Adipocyte (in vitro differentiated cells): ENCODE measurements around the gene MTFR1L.

Experiments
- DNase-seq: peaks from one replicate; pipeline ENCODE4 v3.0.0-alpha.2; 2015; ENCODE audit warnings: low read depth
- H3K27me3 ChIP-seq: replicated peaks from 2 replicates; pipeline ENCODE4 v1.7.0; 2013; ENCODE audit warnings: mild to moderate bottlenecking, low read length, moderate library complexity; ENCODE audit not compliant: control insufficient read depth, insufficient read depth
- H3K36me3 ChIP-seq: 2 replicates; pipeline ENCODE4 v1.7.0; 2013; ENCODE audit warnings: low read length, mild to moderate bottlenecking, moderate library complexity; ENCODE audit not compliant: control insufficient read depth, insufficient read depth, severe bottlenecking
- H3K4me1 ChIP-seq: 2 replicates; pipeline ENCODE4 v1.7.0; 2013; ENCODE audit warnings: mild to moderate bottlenecking, low read length, moderate library complexity; ENCODE audit not compliant: control insufficient read depth, insufficient read depth
- H3K4me3 ChIP-seq: 2 replicates; pipeline ENCODE4 v1.7.0; 2013; ENCODE audit warnings: mild to moderate bottlenecking, low read length, moderate library complexity
- H3K9ac ChIP-seq: 2 replicates; pipeline ENCODE4 v1.7.0; 2013; ENCODE audit warnings: mild to moderate bottlenecking, low read length, moderate library complexity
- H3K9me3 ChIP-seq: 2 replicates; pipeline ENCODE4 v1.7.0; 2013; ENCODE audit warnings: mild to moderate bottlenecking, low read length, moderate library complexity; ENCODE audit not compliant: control insufficient read depth

MTFR1L gene

DNA sequence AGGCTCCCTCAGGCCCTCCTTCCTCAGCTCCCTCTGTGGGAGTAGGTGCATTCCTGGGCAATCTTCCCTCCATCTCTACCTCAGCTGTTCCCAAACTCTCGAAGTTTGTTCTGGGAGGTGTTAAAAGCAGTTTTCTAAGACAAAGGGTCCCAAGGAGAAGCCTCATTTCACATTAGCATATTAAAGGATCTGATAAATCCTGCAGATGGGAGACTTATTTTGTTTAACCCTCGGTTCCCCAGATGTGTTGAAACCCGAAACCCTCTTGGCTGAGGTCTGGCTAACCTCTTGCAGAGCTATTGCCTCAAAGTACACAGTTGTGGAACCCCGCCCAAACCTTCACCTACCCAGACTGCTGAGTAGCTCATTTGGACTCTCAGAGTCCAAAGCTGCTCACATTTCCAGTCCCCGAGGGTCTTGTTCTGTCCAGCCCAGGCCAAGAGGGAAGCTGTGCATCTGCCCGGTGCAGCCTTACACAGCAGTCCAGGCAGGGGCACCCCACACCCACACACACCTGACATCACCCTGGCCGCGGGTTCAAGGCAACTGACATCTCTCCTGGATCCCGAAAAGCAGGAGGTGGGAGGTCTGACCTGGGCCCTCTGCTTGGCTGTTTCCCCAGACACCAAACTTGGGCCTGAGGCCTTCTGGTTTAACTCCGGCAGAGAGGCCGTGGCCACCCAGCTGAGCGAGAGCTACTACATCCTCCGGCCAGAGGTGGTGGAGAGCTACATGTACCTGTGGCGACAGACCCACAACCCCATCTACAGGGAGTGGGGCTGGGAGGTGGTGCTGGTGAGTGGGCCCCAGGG is 39.2 kb upstream of the MTFR1L start:
- H3K9me3 ChIP-seq, result no peaks in the 10 kb centered on the region
- peak; percentile 44 for DNase-seq

DNA sequence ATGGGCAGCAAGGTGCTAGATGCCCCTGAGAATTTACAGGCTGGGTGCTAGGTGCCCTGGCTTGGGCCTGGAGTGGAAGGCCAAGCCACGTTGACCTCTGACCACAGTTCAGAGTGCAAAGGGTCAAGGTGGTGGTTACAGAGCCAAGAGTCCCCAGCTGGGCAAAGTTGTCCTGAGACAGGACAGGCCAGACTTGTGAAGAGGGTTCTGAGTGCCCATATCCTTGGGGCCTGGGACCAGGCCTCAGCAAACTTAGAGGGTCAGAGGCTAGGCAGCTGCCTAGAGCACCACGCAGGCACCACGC is 38.7 kb upstream of the MTFR1L start:
- H3K4me1 ChIP-seq, result no peaks in the 10 kb centered on the region
- H3K9ac ChIP-seq, result no peak overlapping the region
- no peak for DNase-seq
- H3K27me3 ChIP-seq, result no peaks in the 10 kb centered on the region
- no peak overlapping the region for H3K4me3 ChIP-seq
- peaks cover 30% of the 10 kb centered on the region for H3K36me3 ChIP-seq
- no peaks in the 10 kb centered on the region for H3K9me3 ChIP-seq

More for the DNA sequence above, 39.2 kb upstream of the MTFR1L start:
- H3K4me1 ChIP-seq, result no peaks in the 10 kb centered on the region
- H3K4me3 ChIP-seq, result no peak overlapping the region
- no peak overlapping the region for H3K9ac ChIP-seq
- no peaks in the 10 kb centered on the region for H3K27me3 ChIP-seq
- peaks cover 30% of the 10 kb centered on the region for H3K36me3 ChIP-seq

DNA sequence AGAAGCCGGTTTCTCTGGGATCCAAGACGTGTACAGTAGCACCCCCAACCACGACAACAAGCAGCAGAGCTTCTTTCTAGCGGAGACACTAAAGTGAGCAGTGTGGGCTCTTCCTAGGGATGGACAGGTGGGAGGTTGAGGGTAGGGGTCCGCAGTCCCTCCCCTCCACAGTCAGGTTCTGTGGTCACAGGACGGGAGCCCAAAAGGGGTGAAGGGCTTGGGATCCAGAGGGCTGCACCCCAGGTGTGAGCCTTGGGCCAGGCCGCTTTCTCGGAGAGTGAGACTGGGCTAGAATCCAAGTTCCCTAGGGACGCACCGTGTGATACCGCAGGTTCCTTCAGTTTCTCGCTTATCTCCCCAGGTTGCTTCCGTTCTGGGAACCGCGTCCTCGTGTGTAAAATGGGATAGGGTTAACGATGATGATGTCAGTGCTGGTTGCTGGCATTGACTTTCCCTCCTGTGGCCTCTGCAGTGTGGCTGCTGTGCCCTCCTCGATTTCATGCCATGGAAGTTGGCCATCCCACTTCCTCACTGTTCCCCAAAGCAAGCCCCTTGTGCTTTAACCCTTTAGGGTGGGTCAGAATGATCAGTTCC is 37.0 kb upstream of the MTFR1L start:
- H3K4me1 ChIP-seq, result peaks cover 14% of the 10 kb centered on the region
- no peaks in the 10 kb centered on the region for H3K9me3 ChIP-seq
- no peak overlapping the region for H3K4me3 ChIP-seq
- peaks cover 26% of the 10 kb centered on the region for H3K36me3 ChIP-seq
- H3K27me3 ChIP-seq, result no peaks in the 10 kb centered on the region
- H3K9ac ChIP-seq, result no peak overlapping the region
- no peak for DNase-seq

DNA sequence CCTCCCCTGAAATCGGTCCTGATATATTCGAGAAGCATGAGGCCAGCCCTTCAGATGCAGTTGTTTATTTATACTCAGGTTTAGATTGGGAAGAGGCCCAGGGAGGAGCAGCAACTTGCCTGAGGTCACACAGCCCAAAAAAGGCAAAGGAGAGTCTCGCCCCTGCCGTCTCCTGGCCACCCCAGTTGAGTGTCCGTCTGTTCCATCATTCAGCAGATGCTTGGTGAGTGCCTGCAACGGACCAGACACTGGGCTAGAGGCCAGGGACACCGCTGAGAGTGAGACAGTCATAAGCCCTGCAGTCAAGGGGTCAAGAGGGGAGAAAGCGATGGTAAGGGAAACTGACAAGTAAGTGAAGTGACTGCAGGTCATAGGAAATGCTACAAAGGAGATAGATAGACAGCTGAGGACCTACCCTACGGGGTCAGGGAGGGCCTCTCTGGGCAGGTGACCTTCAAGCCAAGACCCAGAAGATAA is 35.1 kb upstream of the MTFR1L start:
- Histone ChIP-seq H3K9me3 (no peaks in the 10 kb centered on the region), H3K27me3 (no peaks in the 10 kb centered on the region), H3K36me3 (peaks cover 19% of the 10 kb centered on the region), H3K4me3 (no peak overlapping the region), H3K9ac (no peak overlapping the region), H3K4me1 (peaks cover 15% of the 10 kb centered on the region)
- no peak for DNase-seq

DNA sequence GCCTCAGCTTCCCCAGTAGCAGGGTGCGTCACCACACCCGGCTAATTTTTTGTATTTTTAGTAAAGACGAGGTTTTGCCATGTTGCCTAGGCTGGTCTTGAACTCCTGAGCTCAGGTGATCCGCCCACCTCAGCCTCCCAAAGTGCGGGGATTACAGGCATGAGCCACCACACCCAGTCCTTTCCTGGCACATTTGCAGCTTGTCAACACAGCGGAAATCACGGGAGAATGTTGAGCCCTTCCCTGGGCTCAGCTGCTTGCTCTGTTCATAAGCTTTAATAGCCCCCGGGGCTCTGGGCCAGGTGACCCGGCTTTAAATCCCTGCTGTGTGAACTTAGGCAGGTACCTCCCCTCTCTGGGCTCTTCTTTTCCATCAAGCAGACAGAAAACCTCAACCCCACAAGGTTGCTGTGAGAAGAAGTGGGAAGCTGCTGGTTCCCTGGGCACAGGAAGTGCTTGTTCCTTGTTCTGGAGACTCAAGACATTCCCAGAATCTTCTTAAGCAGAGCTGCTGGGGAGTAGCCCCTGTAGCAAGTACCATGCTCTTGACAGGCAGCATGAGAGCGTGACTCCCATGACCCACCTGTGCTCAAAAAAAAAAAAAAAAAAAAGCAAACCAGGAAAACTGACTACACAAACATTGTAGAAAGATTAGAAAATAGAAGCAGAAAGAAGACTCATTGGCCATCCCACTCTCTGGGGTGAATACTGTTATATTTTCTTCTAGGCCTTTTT is 34.3 kb upstream of the MTFR1L start:
- peaks cover 15% of the 10 kb centered on the region for H3K4me1 ChIP-seq
- H3K9ac ChIP-seq, result no peak overlapping the region
- H3K36me3 ChIP-seq, result peaks cover 19% of the 10 kb centered on the region
- no peak overlapping the region for H3K4me3 ChIP-seq
- H3K27me3 ChIP-seq, result no peaks in the 10 kb centered on the region
- DNase-seq, result no peak
- no peaks in the 10 kb centered on the region for H3K9me3 ChIP-seq

DNA sequence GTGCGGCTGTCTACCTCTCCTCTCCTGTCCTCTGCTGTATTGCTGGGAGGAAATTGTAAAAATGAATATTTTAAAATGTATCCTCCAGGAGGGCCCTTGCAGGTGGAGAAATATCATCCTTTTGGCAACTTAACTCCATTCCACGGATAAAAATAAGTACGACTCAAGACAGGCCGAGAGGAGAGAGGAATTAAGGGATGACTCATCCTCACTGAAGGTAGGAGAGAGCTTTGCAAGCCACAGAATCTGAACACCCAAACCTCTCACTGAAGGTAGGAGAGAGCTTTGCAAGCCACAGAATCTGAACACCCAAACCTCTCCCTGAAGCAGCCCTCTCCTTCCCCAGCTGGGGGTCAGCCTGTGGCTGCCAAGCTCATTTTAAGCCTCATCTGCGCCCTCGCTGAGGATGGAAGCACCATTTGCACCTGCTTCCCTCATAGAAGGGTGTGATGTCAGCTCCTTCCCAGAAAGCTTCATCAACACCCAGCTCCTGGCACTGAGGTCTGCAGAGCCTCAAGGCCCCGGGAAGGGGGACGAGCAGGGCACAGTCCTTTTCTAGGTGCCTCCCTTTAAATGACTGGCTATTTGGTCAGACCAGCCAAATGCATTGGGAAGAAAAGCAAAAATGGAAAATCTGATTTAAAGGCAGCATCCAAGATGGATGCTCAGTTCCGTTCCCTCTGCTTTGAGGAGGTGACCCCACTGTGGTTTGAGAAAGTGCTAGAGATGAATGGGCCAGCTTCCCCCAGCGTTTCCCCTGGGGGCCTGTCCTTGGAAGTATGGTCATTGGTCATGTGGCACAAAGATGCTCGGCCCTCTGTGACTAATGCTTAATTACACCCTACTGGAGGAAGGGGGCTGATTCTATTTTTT is 32.6 kb upstream of the MTFR1L start:
- Histone ChIP-seq H3K4me3 (no peak overlapping the region), H3K9me3 (no peaks in the 10 kb centered on the region), H3K9ac (no peak overlapping the region), H3K27me3 (no peaks in the 10 kb centered on the region), H3K4me1 (peaks cover 15% of the 10 kb centered on the region), H3K36me3 (peaks cover 19% of the 10 kb centered on the region)
- no peak for DNase-seq

DNA sequence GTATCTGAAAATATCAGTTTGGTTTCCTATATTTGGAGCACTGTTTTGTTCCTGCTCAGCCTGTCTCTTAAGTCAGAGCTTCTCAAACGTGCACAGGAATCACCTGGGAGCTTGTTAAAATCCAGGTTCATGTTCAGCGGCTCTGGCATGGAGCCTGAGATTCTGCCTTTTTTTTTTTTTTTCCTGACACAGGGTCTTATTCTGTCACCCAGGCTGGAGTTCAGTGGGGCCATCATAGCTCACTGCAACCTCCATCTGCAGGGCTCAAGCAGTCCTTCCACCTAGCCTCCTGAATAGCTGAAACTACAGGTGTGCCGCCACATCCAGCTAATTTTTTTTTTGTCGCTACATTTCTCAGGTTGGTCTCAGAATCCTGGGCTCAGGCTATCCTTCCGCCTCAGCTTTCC is 32.0 kb upstream of the MTFR1L start:
- peaks cover 15% of the 10 kb centered on the region for H3K4me1 ChIP-seq
- H3K36me3 ChIP-seq, result peaks cover 17% of the 10 kb centered on the region
- H3K9ac ChIP-seq, result no peak overlapping the region
- DNase-seq, result no peak
- H3K27me3 ChIP-seq, result no peaks in the 10 kb centered on the region
- no peak overlapping the region for H3K4me3 ChIP-seq
- no peaks in the 10 kb centered on the region for H3K9me3 ChIP-seq

DNA sequence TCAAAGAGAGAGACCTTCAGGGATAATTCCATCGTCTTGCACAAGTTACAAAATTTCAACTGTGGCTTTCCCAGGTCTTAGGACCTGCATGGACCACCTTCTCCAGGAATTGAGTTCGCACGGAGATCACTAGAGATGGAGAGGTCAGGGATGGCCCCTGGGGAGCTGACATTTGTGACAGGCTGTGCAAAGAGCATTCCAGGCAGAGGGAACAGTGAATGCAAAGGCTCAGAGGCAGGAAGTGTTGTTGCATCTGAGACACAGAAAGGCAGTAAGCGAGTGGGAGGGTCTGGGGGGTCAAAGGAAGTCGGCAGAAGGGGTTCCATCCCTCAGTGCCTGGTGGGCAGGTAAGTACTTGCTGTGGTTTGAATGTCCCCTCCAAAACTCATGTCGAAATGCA is 29.3 kb upstream of the MTFR1L start:
- Histone ChIP-seq H3K4me3 (no peak overlapping the region), H3K9ac (no peak overlapping the region), H3K4me1 (peaks cover 29% of the 10 kb centered on the region), H3K9me3 (no peaks in the 10 kb centered on the region), H3K27me3 (no peaks in the 10 kb centered on the region), H3K36me3 (peaks cover 4% of the 10 kb centered on the region)
- no peak for DNase-seq

DNA sequence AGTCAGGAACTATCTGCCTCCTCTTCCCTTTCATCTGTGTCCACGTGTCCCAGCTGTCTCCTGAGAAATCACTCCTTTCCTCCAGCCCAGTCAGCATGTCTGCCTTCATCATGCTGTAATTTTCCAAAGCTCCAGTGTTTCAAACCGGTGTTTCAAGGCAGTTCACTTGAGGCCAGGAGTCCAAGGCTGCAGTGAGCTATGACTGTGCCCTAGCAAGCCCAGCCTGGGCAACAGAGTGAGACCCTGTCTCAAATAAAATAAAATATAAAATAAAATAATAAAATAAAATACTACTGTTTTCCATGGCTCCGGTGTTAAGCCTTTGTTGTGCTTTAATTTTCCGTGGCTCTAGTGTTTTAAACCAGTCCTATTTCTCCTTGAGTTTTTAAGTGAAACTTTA is 27.6 kb upstream of the MTFR1L start:
- no peaks in the 10 kb centered on the region for H3K9me3 ChIP-seq
- H3K4me1 ChIP-seq, result peaks cover 20% of the 10 kb centered on the region
- no peak overlapping the region for H3K4me3 ChIP-seq
- no peak for DNase-seq
- H3K9ac ChIP-seq, result no peak overlapping the region
- peaks cover 4% of the 10 kb centered on the region for H3K36me3 ChIP-seq
- no peaks in the 10 kb centered on the region for H3K27me3 ChIP-seq

DNA sequence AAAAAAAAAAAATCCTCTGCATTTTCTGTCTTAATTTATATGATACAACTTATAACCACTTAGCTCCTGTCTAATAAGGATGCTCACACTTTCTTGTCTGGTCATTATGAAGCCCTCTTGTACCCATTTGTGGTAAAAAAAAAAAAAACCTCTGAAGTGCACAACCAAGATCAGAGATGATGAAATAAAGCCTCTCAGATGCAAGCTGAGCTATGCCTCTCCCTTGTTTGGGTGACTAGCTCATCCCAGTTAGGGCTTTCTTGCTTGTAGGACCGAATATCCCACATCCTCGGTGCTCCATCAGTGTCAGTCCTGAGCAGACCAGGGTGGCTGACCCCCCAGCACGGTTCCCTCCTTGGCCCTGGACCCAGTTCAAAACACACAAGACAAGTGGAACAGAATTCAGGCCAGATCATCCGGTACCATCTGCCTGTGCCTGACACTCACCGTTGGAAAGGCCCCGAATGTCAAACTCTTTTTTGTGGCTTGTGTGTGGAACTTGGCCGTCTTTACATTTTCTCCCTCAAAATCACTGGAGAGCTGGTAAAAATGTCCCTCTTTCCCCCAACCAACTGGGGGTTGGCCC is 26.1 kb upstream of the MTFR1L start:
- peak overlapping the region; percentile 23 for H3K9ac ChIP-seq
- H3K9me3 ChIP-seq, result no peaks in the 10 kb centered on the region
- peaks cover 4% of the 10 kb centered on the region for H3K36me3 ChIP-seq
- peak; percentile 38 for DNase-seq
- peaks cover 14% of the 10 kb centered on the region for H3K4me1 ChIP-seq
- H3K4me3 ChIP-seq, result no peak overlapping the region
- no peaks in the 10 kb centered on the region for H3K27me3 ChIP-seq
